ENCODE results near the gene FOXO1. TPM values are rescaled to one million over a fixed set of nuclear protein-coding genes. Genes with fewer than 3 reads are reported as not detected.
A peak's percentile ranks its signal among the peaks of the same experiment; 100 is the strongest.

The FOXO1 gene
- total RNA-seq, 5 donors from 2014 or later (not counting 1 experiment from before 2014, with no cell fraction given), result 73.0 to 89.1 (median 84.5) TPM

GRCh38 chr13:40527914-40528313 is 138.5 kb downstream of the FOXO1 start:
- no CpG with 5 or more reads among the region's 1 CpG for WGBS (ENCODE audit: insufficient coverage)
- H3K27ac ChIP-seq (ENCODE audit: low read length), result no peak overlapping the region

GRCh38 chr13:40522282-40522681 is 144.2 kb downstream of the FOXO1 start:
- WGBS (ENCODE audit: insufficient coverage), result no CpG with 5 or more reads among the region's 1 CpG
- no peaks in the 10 kb centered on the region for H3K36me3 Mint-ChIP-seq

More at GRCh38 chr13:40527914-40528313, 138.5 kb downstream of the FOXO1 start:
- ATAC-seq (replicated peaks in 1 of 4), result no peak
- H3K9me3 Mint-ChIP-seq, result peaks cover 5 to 14% (median 5%) of the 10 kb centered on the region in 3 donors
- CTCF ChIA-PET, result no interaction called here
- no peak overlapping the region for H3K4me3 ChIP-seq (ENCODE audit: control insufficient read depth in 1 of 2, extremely low read depth in 1 of 2, low read length in 1 of 2)
- DNase-seq, result no peak
- H3K27me3 Mint-ChIP-seq, result no peaks in the 10 kb centered on the region
- H3K4me3 Mint-ChIP-seq, result no peak overlapping the region
- peaks cover 6% of the 10 kb centered on the region for H3K36me3 Mint-ChIP-seq
- no peaks in the 10 kb centered on the region for H3K27me3 ChIP-seq (replicated peaks in 1 of 2; ENCODE audit: control insufficient read depth in 2 of 2, extremely low read depth in 1 of 2, insufficient read depth in 2 of 2, low read length in 1 of 2)
- H3K4me1 Mint-ChIP-seq, result peaks cover 32 to 39% (median 37%) of the 10 kb centered on the region in 3 donors
- H3K27ac Mint-ChIP-seq, result no peak overlapping the region
- H3K36me3 ChIP-seq (ENCODE audit: control insufficient read depth in 2 of 2, extremely low read depth in 1 of 2, insufficient read depth in 1 of 2, low read length in 1 of 2), result no peaks in the 10 kb centered on the region
- peaks cover 4% of the 10 kb centered on the region for H3K9me3 ChIP-seq
- POLR2A ChIA-PET, result no interaction called here
- H3K4me1 ChIP-seq (ENCODE audit: control insufficient read depth in 1 of 2, extremely low read depth in 1 of 2, insufficient read depth in 2 of 2, low read length in 2 of 2), result peaks cover 0 to 2% of the 10 kb centered on the region in 2 experiments

GRCh38 chr13:40520916-40521315 is 145.5 kb downstream of the FOXO1 start:
- H3K36me3 Mint-ChIP-seq, result no peaks in the 10 kb centered on the region
- Histone ChIP-seq H3K36me3 (ENCODE audit: control insufficient read depth in 2 of 2, extremely low read depth in 1 of 2, insufficient read depth in 1 of 2, low read length in 1 of 2) (no peaks in the 10 kb centered on the region), H3K4me3 (ENCODE audit: control insufficient read depth in 1 of 2, extremely low read depth in 1 of 2, low read length in 1 of 2) (no peak overlapping the region), H3K27ac (ENCODE audit: low read length) (no peak overlapping the region), H3K9me3 (no peaks in the 10 kb centered on the region), H3K4me1 (ENCODE audit: control insufficient read depth in 1 of 2, extremely low read depth in 1 of 2, insufficient read depth in 2 of 2, low read length in 2 of 2) (peaks cover 0 to 15% of the 10 kb centered on the region in 2 experiments), H3K27me3 (replicated peaks in 1 of 2; ENCODE audit: control insufficient read depth in 2 of 2, extremely low read depth in 1 of 2, insufficient read depth in 2 of 2, low read length in 1 of 2) (no peaks in the 10 kb centered on the region)
- DNase-seq, result no peak
- ChIA-PET CTCF (no interaction called here), POLR2A (no interaction called here)
- no peak overlapping the region for H3K27ac Mint-ChIP-seq
- H3K4me1 Mint-ChIP-seq, result peaks cover 34 to 47% (median 35%) of the 10 kb centered on the region in 3 donors
- 97% methylated on average over 3 of the region's 3 CpGs for WGBS (ENCODE audit: insufficient coverage)
- no peak overlapping the region for H3K4me3 Mint-ChIP-seq
- no peaks in the 10 kb centered on the region for H3K27me3 Mint-ChIP-seq
- no peak for ATAC-seq (replicated peaks in 1 of 4)
- no peaks in the 10 kb centered on the region for H3K9me3 Mint-ChIP-seq

More at GRCh38 chr13:40522282-40522681, 144.2 kb downstream of the FOXO1 start:
- peaks cover 22 to 38% (median 28%) of the 10 kb centered on the region in 3 donors for H3K4me1 Mint-ChIP-seq
- H3K27me3 Mint-ChIP-seq, result no peaks in the 10 kb centered on the region
- Histone ChIP-seq H3K9me3 (no peaks in the 10 kb centered on the region), H3K4me3 (ENCODE audit: control insufficient read depth in 1 of 2, extremely low read depth in 1 of 2, low read length in 1 of 2) (no peak overlapping the region), H3K27me3 (replicated peaks in 1 of 2; ENCODE audit: control insufficient read depth in 2 of 2, extremely low read depth in 1 of 2, insufficient read depth in 2 of 2, low read length in 1 of 2) (no peaks in the 10 kb centered on the region), H3K27ac (ENCODE audit: low read length) (no peak overlapping the region), H3K4me1 (ENCODE audit: control insufficient read depth in 1 of 2, extremely low read depth in 1 of 2, insufficient read depth in 2 of 2, low read length in 2 of 2) (peaks cover 0 to 13% of the 10 kb centered on the region in 2 experiments), H3K36me3 (ENCODE audit: control insufficient read depth in 2 of 2, extremely low read depth in 1 of 2, insufficient read depth in 1 of 2, low read length in 1 of 2) (no peaks in the 10 kb centered on the region)
- DNase-seq (no peak), ATAC-seq (replicated peaks in 1 of 4) (no peak)
- H3K27ac Mint-ChIP-seq, result no peak overlapping the region
- CTCF ChIA-PET, result interaction anchor here in 1 of 2 donors (0.7 kb wide), 1 partner anchor 466 kb away, joined by 3 read pairs; no protein-coding TSS in a partner anchor
- H3K4me3 Mint-ChIP-seq, result no peak overlapping the region
- no peaks in the 10 kb centered on the region for H3K9me3 Mint-ChIP-seq
- POLR2A ChIA-PET, result interaction anchor here in 1 of 2 donors (0.6 kb wide), 2 partner anchors 9 to 332 kb away, joined by 3 to 4 read pairs; no protein-coding TSS in a partner anchor

- WGBS (ENCODE audit: insufficient coverage), result 87% methylated on average over 5 of the region's 5 CpGs
- no peak overlapping the region for H3K4me3 ChIP-seq (ENCODE audit: control insufficient read depth in 1 of 2, extremely low read depth in 1 of 2, low read length in 1 of 2)
- Mint-ChIP-seq H3K27me3 (no peaks in the 10 kb centered on the region), H3K4me1 (peaks cover 29 to 39% (median 31%) of the 10 kb centered on the region in 3 donors), H3K9me3 (no peaks in the 10 kb centered on the region), H3K27ac (no peak overlapping the region), H3K36me3 (no peaks in the 10 kb centered on the region), H3K4me3 (no peak overlapping the region)
- ChIA-PET CTCF (no interaction called here), POLR2A (no interaction called here)
- H3K4me1 ChIP-seq (ENCODE audit: control insufficient read depth in 1 of 2, extremely low read depth in 1 of 2, insufficient read depth in 2 of 2, low read length in 2 of 2), result peaks cover 0 to 15% of the 10 kb centered on the region in 2 experiments
- ATAC-seq (replicated peaks in 1 of 4) (no peak), DNase-seq (no peak)
- H3K36me3 ChIP-seq (ENCODE audit: control insufficient read depth in 2 of 2, extremely low read depth in 1 of 2, insufficient read depth in 1 of 2, low read length in 1 of 2), result no peaks in the 10 kb centered on the region
- H3K9me3 ChIP-seq, result no peaks in the 10 kb centered on the region
- H3K27me3 ChIP-seq (replicated peaks in 1 of 2; ENCODE audit: control insufficient read depth in 2 of 2, extremely low read depth in 1 of 2, insufficient read depth in 2 of 2, low read length in 1 of 2), result no peaks in the 10 kb centered on the region
- no peak overlapping the region for H3K27ac ChIP-seq (ENCODE audit: low read length)
Observed at GRCh38 chr13:40519637-40520036, 146.8 kb downstream of the FOXO1 start.

- no peaks in the 10 kb centered on the region for H3K36me3 Mint-ChIP-seq
- CTCF ChIA-PET, result no interaction called here
- H3K27me3 Mint-ChIP-seq, result no peaks in the 10 kb centered on the region
- no peaks in the 10 kb centered on the region for H3K27me3 ChIP-seq (replicated peaks in 1 of 2; ENCODE audit: control insufficient read depth in 2 of 2, extremely low read depth in 1 of 2, insufficient read depth in 2 of 2, low read length in 1 of 2)
- 30% methylated on average over 2 of the region's 4 CpGs for WGBS (ENCODE audit: insufficient coverage)
- peak in 2 of 4 experiments; percentile 71 to 76 for ATAC-seq (replicated peaks in 1 of 4)
- H3K27ac ChIP-seq (ENCODE audit: low read length), result no peak overlapping the region
- H3K4me1 Mint-ChIP-seq, result peaks cover 32 to 40% (median 35%) of the 10 kb centered on the region in 3 donors
- H3K27ac Mint-ChIP-seq, result no peak overlapping the region
- no peak overlapping the region for H3K4me3 ChIP-seq (ENCODE audit: control insufficient read depth in 1 of 2, extremely low read depth in 1 of 2, low read length in 1 of 2)
- POLR2A ChIA-PET, result no interaction called here
- H3K4me3 Mint-ChIP-seq, result peak overlapping the region in 1 of 3 donors; percentile 35
- no peaks in the 10 kb centered on the region for H3K9me3 Mint-ChIP-seq
- peaks cover 0 to 15% of the 10 kb centered on the region in 2 experiments for H3K4me1 ChIP-seq (ENCODE audit: control insufficient read depth in 1 of 2, extremely low read depth in 1 of 2, insufficient read depth in 2 of 2, low read length in 2 of 2)
- H3K9me3 ChIP-seq, result no peaks in the 10 kb centered on the region
- DNase-seq, result peak in 18 of 35 experiments; percentile 2 to 63 (median 12)
- H3K36me3 ChIP-seq (ENCODE audit: control insufficient read depth in 2 of 2, extremely low read depth in 1 of 2, insufficient read depth in 1 of 2, low read length in 1 of 2), result no peaks in the 10 kb centered on the region
Observed at GRCh38 chr13:40518481-40518882, 148.0 kb downstream of the FOXO1 start.

GRCh38 chr13:40517486-40518480 is 148.7 kb downstream of the FOXO1 start:
- DNase-seq (no peak), ATAC-seq (replicated peaks in 1 of 4) (peak in 1 of 4 experiments; percentile 30)
- Histone ChIP-seq H3K4me3 (ENCODE audit: control insufficient read depth in 1 of 2, extremely low read depth in 1 of 2, low read length in 1 of 2) (no peak overlapping the region), H3K36me3 (ENCODE audit: control insufficient read depth in 2 of 2, extremely low read depth in 1 of 2, insufficient read depth in 1 of 2, low read length in 1 of 2) (no peaks in the 10 kb centered on the region), H3K4me1 (ENCODE audit: control insufficient read depth in 1 of 2, extremely low read depth in 1 of 2, insufficient read depth in 2 of 2, low read length in 2 of 2) (peaks cover 0 to 15% of the 10 kb centered on the region in 2 experiments), H3K27ac (ENCODE audit: low read length) (no peak overlapping the region), H3K9me3 (no peaks in the 10 kb centered on the region), H3K27me3 (replicated peaks in 1 of 2; ENCODE audit: control insufficient read depth in 2 of 2, extremely low read depth in 1 of 2, insufficient read depth in 2 of 2, low read length in 1 of 2) (no peaks in the 10 kb centered on the region)
- Mint-ChIP-seq H3K9me3 (no peaks in the 10 kb centered on the region), H3K27ac (peak overlapping the region; percentile 4 to 36), H3K27me3 (no peaks in the 10 kb centered on the region), H3K4me3 (no peak overlapping the region), H3K36me3 (no peaks in the 10 kb centered on the region), H3K4me1 (peaks cover 39 to 47% (median 42%) of the 10 kb centered on the region in 3 donors)
- 70% methylated on average over 5 of the region's 8 CpGs for WGBS (ENCODE audit: insufficient coverage)
- ChIA-PET POLR2A (interaction anchor here in 1 of 2 donors (0.7 kb wide), 1 partner anchor 131 kb away, joined by 3 read pairs; no protein-coding TSS in a partner anchor), CTCF (no interaction called here)

Measured in T-cell (primary cell).